ENCODE results near the gene CLDN1. TPM values are rescaled to one million over a fixed set of nuclear protein-coding genes. Genes with fewer than 3 reads are reported as not detected.

The CLDN1 gene
- total and polyA plus RNA-seq, 2 of the 8 experiments (the other 6 are each of a cell fraction or from before 2014, with no cell fraction given): 3.1 to 6.1 TPM

- Histone ChIP-seq H2AFZ (ENCODE audit: low read length) (no peak overlapping the region), H2AK5ac (ENCODE audit: low read depth, low read length) (no peak overlapping the region), H3K79me1 (ENCODE audit: low read depth, low read length) (no peaks in the 10 kb centered on the region), H2BK15ac (ENCODE audit: low read length) (no peak overlapping the region), H2BK5ac (ENCODE audit: low read depth, low read length) (no peak overlapping the region), H3K56ac (replicated peaks; ENCODE audit: insufficient read length, low read depth, low read length) (no peak overlapping the region), H3K36me3 (ENCODE audit: control insufficient read depth in 2 of 4, insufficient read depth in 4 of 4, low read length in 3 of 4) (no peaks in the 10 kb centered on the region), H3K18ac (ENCODE audit: extremely low read depth, low read length) (no peak overlapping the region), H4K5ac (ENCODE audit: insufficient read length, low read depth, low read length) (no peak overlapping the region), H3K79me2 (ENCODE audit: control insufficient read depth in 1 of 2, insufficient read depth in 2 of 2, low read length in 2 of 2) (no peaks in the 10 kb centered on the region), H3K4me3 (ENCODE audit: extremely low read depth in 1 of 4, insufficient read depth in 2 of 4, low read depth in 3 of 4, low read length in 4 of 4) (no peak overlapping the region), H3K27me3 (replicated peaks in 1 of 4; ENCODE audit: control insufficient read depth in 3 of 4, extremely low read depth in 1 of 4, insufficient read depth in 3 of 4, low read length in 3 of 4) (no peaks in the 10 kb centered on the region), H2BK20ac (ENCODE audit: low read length) (no peak overlapping the region), H2BK12ac (ENCODE audit: low read depth, low read length) (no peak overlapping the region), H3K14ac (ENCODE audit: insufficient read length) (no peak overlapping the region), H3K4me2 (ENCODE audit: insufficient read depth in 1 of 2, low read depth in 2 of 2, low read length in 2 of 2) (no peak overlapping the region), H3K23me2 (ENCODE audit: low read depth, low read length) (no peaks in the 10 kb centered on the region; the same call in 1 of the 2 replicates), H2BK120ac (replicated peaks; ENCODE audit: low read depth, low read length) (no peak overlapping the region), H3K9ac (replicated peaks in 1 of 4; ENCODE audit: extremely low read depth in 1 of 4, low read depth in 3 of 4, low read length in 3 of 4) (no peak overlapping the region), H3K23ac (ENCODE audit: insufficient read length) (no peak overlapping the region), H3K27ac (ENCODE audit: low read depth, low read length) (no peak overlapping the region), H4K91ac (replicated peaks; ENCODE audit: insufficient read length, low read length) (no peak overlapping the region), H3K4ac (replicated peaks; ENCODE audit: insufficient read length, low read depth, low read length) (no peak overlapping the region), H4K20me1 (replicated peaks in 1 of 2; ENCODE audit: control insufficient read depth in 1 of 2, insufficient read depth in 2 of 2, low read length in 2 of 2) (no peaks in the 10 kb centered on the region), H3K4me1 (replicated peaks in 1 of 4; ENCODE audit: control insufficient read depth in 3 of 4, insufficient read depth in 4 of 4, low read length in 3 of 4) (no peaks in the 10 kb centered on the region), H4K8ac (ENCODE audit: extremely low read depth, insufficient read depth, low read length) (no peak overlapping the region), H3K9me3 (ENCODE audit: insufficient read depth in 2 of 2, low read depth in 1 of 2, low read length in 1 of 2) (no peaks in the 10 kb centered on the region)
- 89% methylated on average over 4 of the region's 4 CpGs; no CpG with 5 or more reads in 1 of the 2 experiments for WGBS, 2 experiments (ENCODE audit: extremely low coverage in 1 of 2, insufficient coverage in 1 of 2, insufficient read length in 1 of 2, insufficient replicate concordance in 2 of 2, low coverage in 1 of 2, low lambda C conversion rate in 2 of 2, missing lambda C conversion rate in 1 of 2)
- no peak for DNase-seq (ENCODE audit: low read depth in 1 of 2, low spot score in 2 of 2)
- CTCF ChIA-PET (ENCODE audit: partially characterized antibody): interaction anchor here (0.8 to 1.6 kb wide), 2 partner anchors 19 to 22 kb away, joined by 3 read pairs; partner anchors contain the start of gene CLDN1
- no peak for TF ChIP-seq RXRA (IDR thresholded peaks at IDR 0.05; ENCODE audit: insufficient read depth, low read depth, low read length)
- TF ChIP-seq MAFK (IDR thresholded peaks at IDR 0.05; ENCODE audit: low read depth, low read length): no peak
- TF ChIP-seq, protein P1, sequence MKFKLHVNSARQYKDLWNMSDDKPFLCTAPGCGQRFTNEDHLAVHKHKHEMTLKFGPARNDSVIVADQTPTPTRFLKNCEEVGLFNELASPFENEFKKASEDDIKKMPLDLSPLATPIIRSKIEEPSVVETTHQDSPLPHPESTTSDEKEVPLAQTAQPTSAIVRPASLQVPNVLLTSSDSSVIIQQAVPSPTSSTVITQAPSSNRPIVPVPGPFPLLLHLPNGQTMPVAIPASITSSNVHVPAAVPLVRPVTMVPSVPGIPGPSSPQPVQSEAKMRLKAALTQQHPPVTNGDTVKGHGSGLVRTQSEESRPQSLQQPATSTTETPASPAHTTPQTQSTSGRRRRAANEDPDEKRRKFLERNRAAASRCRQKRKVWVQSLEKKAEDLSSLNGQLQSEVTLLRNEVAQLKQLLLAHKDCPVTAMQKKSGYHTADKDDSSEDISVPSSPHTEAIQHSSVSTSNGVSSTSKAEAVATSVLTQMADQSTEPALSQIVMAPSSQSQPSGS (IDR thresholded peaks at IDR 0.05; ENCODE audit: low read length): no peak
- TF ChIP-seq ZNF274 (IDR thresholded peaks at IDR 0.05; ENCODE audit: borderline replicate concordance, extremely low read depth, low read length): no peak
- no peak for TF ChIP-seq KDM1A (IDR thresholded peaks at IDR 0.05; ENCODE audit: borderline replicate concordance, low read length)
- TF ChIP-seq CBX8 (IDR thresholded peaks at IDR 0.05; ENCODE audit: borderline replicate concordance, low read depth, low read length): no peak
- TF ChIP-seq CHD2 (IDR thresholded peaks at IDR 0.05; ENCODE audit: low read length): no peak
- TF ChIP-seq YY1 (IDR thresholded peaks at IDR 0.05; ENCODE audit: low read depth, low read length): no peak
- TF ChIP-seq SP4 (IDR thresholded peaks at IDR 0.05; ENCODE audit: low read length): no peak
- TF ChIP-seq SIX5 (IDR thresholded peaks at IDR 0.05; ENCODE audit: low read depth, low read length): no peak
- no peak for TF ChIP-seq E2F6 (IDR thresholded peaks at IDR 0.05)
- FAIRE-seq: no peak
- POLR2A ChIA-PET (ENCODE audit: partially characterized antibody): no interaction called here
Measured at GRCh38 chr3:190299969-190300368, 22.3 kb downstream of the CLDN1 start.

Measured in H1 (cell line).